DND-41 (cell line): ENCODE measurements around the gene PRLH.

Source experiments
- EZH2 ChIP-seq: IDR thresholded peaks from 3 replicates; pipeline ENCODE4 v1.6.1; 2012; ENCODE audit warnings: borderline replicate concordance, low read depth, mild to moderate bottlenecking, moderate library complexity, low read length, inconsistent platforms; ENCODE audit not compliant: severe bottlenecking
- TF ChIP-seq, protein P1 (sequence below): IDR thresholded peaks from 2 replicates; pipeline ENCODE4 v1.5.1; 2012; ENCODE audit warnings: borderline replicate concordance, low read length, moderate library complexity, mild to moderate bottlenecking; ENCODE audit not compliant: poor library complexity, severe bottlenecking; ENCODE audit errors: extremely low read depth

DNA sequence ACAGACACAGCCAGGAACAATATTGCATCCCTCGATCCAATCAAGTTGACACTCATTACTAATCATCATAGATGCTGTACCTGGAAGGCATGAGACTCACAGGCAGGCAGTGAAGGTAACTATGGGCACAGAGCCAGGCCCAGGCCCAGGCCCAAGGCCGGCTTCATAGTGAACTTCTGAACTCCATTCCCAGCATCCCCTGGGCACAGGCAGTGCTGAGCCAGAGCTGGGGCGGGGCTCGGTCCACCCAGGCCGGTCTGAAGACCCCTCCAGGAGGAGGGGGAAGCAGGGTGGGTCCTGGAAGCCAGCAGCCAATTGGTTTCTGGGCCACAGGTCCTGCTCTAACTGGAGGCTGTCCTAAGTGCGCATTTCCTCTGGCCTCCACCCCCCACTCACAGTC, 41.7 kb upstream of the PRLH start:
- TF ChIP-seq, protein P1, sequence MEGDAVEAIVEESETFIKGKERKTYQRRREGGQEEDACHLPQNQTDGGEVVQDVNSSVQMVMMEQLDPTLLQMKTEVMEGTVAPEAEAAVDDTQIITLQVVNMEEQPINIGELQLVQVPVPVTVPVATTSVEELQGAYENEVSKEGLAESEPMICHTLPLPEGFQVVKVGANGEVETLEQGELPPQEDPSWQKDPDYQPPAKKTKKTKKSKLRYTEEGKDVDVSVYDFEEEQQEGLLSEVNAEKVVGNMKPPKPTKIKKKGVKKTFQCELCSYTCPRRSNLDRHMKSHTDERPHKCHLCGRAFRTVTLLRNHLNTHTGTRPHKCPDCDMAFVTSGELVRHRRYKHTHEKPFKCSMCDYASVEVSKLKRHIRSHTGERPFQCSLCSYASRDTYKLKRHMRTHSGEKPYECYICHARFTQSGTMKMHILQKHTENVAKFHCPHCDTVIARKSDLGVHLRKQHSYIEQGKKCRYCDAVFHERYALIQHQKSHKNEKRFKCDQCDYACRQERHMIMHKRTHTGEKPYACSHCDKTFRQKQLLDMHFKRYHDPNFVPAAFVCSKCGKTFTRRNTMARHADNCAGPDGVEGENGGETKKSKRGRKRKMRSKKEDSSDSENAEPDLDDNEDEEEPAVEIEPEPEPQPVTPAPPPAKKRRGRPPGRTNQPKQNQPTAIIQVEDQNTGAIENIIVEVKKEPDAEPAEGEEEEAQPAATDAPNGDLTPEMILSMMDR, result no peak
- TF ChIP-seq EZH2, result no peak
